Choroid plexus epithelial cell (primary cell): ENCODE results near the gene CLDN34.

Experiments
- DNase-seq: peaks from one replicate; pipeline ENCODE4 v3.0.0-alpha.2; 2010; ENCODE audit warnings: low read depth
- H3K4me3 ChIP-seq: 2 replicates; pipeline ENCODE4 v1.5.1; 2011; ENCODE audit warnings: low read depth, mild to moderate bottlenecking, control low read depth, low read length, moderate library complexity
- CTCF ChIP-seq: conservative IDR thresholded peaks from 2 replicates; pipeline ENCODE4 v1.5.1; 2011; ENCODE audit warnings: low read depth, mild to moderate bottlenecking, control low read depth, inconsistent platforms, low read length, moderate library complexity

CLDN34 gene

GRCh38 chrX:10011991-10012390 is 44.8 kb downstream of the CLDN34 start:
- no peak for DNase-seq
- TF ChIP-seq CTCF: no peak
- H3K4me3 ChIP-seq: no peak overlapping the region

DNA sequence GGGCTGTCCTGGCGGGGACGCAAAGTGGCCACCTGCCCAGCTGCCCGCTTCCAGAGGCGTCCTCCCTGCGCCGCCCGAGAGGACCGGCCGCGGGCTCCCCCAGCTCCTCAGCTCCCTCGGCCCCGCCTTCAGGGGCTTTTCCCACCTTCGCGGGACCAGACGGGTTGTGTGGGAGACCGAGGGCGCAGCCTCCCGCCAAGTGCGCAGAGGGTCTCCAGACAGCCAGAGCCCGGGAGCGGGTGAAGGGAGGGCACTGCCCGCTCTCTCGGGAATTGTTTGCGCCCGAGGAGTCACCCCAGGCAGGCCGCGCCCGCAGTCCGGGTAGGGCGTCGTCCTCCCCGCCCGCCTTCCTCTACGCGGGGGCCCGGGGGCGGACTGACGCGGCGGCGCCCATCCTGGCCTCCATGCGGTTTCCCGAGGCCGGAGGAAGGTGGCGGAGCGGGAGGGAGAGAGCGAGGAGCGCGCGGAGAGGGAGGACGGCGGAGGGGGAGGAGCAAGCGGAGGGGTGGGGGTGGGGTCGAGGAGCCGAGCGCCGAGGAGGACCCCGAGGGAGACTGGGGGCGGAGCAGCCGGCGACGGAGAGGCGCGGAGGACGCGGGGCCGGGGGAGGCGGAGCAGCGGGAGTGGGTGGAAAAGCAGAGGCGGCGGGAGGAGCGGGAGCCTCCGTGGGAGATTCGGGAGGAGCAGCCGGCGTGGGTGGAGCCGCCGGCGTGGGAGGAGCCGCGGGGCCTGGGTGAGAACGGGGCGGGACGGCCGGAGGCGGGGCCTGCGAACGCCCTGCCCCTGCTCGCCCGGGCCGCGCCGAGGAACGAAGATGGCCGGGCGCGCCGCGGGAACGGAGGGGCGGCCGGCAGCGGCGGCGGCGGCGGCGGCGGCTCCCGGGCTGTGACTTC is 47.5 kb downstream of the CLDN34 start:
- peak; percentile 91 for DNase-seq
- H3K4me3 ChIP-seq: peak overlapping the region; percentile 66
- TF ChIP-seq CTCF: no peak

DNA sequence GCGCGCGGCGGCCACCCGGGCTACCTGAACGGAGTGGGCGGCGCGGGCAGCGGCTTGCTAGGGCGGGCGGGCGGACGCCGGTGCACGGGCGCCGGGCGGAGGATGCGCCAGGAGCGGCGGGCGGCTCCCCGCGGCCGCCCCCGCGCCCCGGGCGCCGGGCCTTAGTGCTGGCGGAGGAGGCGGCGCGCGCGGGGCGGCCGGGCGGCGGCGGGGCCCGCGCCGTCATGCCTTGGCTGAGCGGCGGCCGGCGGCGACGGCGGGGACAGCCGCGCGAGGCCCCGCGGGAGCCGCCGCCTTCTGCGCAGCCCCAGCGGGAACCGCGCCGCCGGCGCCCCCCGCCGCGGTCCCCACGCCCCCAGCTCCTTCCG is 48.2 kb downstream of the CLDN34 start:
- DNase-seq: no peak
- peak overlapping the region; percentile 66 for H3K4me3 ChIP-seq
- TF ChIP-seq CTCF: no peak

DNA sequence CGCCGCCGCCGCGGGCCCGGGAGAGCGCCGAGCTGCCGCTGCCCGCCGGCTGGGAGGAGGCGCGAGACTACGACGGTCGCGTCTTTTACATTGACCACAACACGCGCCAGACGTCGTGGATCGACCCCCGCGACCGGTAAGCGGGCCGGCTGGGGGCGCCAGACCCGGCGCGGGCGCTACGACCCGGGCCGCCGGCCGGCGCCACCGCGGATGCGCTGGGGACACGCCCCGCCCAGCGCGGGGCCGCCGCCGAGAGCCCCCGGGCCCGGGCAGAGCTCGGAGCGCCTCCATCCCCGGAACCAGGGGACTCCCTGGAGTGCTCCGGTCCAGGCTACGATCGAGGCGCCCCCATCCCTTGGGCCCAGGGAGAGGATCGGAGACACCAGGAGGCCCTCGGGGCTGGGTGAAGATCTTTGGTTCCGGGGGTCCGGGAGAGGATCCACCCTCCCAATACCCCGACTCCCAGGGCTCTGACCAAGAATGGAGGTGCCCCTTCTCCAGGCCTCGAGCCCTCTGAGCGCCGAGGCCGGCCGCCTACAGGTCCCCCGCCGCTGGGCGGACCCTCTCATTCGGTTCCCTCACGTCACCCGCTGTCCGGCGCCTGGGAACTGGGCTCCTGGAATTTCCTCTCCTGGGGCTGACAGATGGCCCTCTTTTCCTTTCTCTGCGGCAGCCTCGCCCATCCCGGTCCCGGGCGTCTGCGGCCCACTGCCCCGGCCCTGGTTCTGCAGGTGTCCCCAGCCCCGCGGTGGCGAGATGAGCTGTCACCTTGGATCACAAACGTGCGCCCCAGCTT is 48.8 kb downstream of the CLDN34 start:
- no peak for TF ChIP-seq CTCF
- no peak for DNase-seq
- H3K4me3 ChIP-seq: peak overlapping the region; percentile 66

DNA sequence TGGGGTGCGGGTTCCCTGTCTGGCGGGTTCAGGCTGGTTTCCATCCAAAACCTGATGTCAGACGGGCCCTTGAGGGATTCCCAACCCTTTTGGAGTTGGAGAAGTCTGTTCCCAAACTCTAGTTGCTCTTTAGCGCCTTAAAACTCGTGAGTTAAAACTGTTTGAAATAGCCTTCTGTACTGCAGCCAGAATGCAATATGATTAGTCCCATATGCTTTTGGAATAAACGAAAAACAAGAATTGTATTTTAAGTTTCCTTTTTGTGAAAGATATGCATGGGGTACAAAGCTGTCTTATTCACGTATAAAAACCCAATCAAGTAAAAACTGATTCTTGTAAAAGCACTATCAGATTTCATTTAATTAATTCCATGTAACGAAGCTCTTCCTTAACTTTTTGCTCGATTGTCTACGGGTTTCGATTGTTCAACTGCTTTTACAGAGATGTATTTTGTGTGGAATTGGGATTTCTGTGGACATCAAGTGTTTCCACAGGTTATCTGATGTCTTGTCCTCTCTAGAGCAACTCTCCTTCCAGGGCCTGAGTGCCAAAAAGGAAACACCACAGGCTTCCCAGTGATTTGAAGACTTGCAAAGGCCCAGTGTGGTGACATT is 49.5 kb downstream of the CLDN34 start:
- H3K4me3 ChIP-seq: peak overlapping the region; percentile 66

GRCh38 chrX:10017872-10018271 is 50.7 kb downstream of the CLDN34 start:
- H3K4me3 ChIP-seq: no peak overlapping the region
- TF ChIP-seq CTCF: no peak
- DNase-seq: peak; percentile 85

More for the DNA sequence above, 49.5 kb downstream of the CLDN34 start:
- no peak for TF ChIP-seq CTCF
- no peak for DNase-seq
